Left renal cortex interstitium (tissue), 4 donors: ENCODE data around the gene ARSD. TPM values are rescaled to one million over a fixed set of nuclear protein-coding genes. Genes with fewer than 3 reads are reported as not detected.
"Not testable (repeated sequence)": the region's sequence is repeated elsewhere in the genome, so short reads cannot be mapped to it uniquely, and the experiment has no call there.

ENCODE experiments used
- DNase-seq, 4 donors: peaks; one replicate each; pipeline ENCODE4 v3.0.0-alpha.2; 2013; ENCODE audit warnings: low read depth in 4 of 4, low spot score in 2 of 4, missing footprints in 1 of 4
- polyA plus RNA-seq, 4 donors: library from polyadenylated mRNA; unstranded; fragments of 120-200 nt; gene quantifications; one replicate each; pipeline ENCODE4 v1.2.1, GENCODE V29; 2013; ENCODE audit not compliant: insufficient read length in 4 of 4

ARSD gene
- 10 to 100 TPM; 49.1 to 55.5 (median 52.1) TPM for polyA plus RNA-seq

GRCh38 chrX:2928583-2929434, at the start of gene ARSD:
Gene ARSD (minus strand): TSS chrX:2929339. CDS start chrX:2929275, 64 bp downstream.
- DNase-seq, result peak; percentile 31 to 81 (median 70)

GRCh38 chrX:2978639-2979038, 49.5 kb upstream of the ARSD start:
- not testable (repeated sequence) for DNase-seq

- no peak for DNase-seq
Observed at GRCh38 chrX:2974961-2975360, 45.8 kb upstream of the ARSD start.

- DNase-seq, result no peak
Observed at GRCh38 chrX:2972391-2972790, 43.3 kb upstream of the ARSD start.

GRCh38 chrX:2969021-2969420, 39.9 kb upstream of the ARSD start:
- no peak for DNase-seq

- no peak for DNase-seq
Observed at GRCh38 chrX:2967998-2968909, 39.1 kb upstream of the ARSD start.

GRCh38 chrX:2967584-2967983, 38.4 kb upstream of the ARSD start:
- DNase-seq, result no peak

- no peak for DNase-seq
Observed at GRCh38 chrX:2967012-2967411, 37.9 kb upstream of the ARSD start.

- DNase-seq, result no peak
Observed at GRCh38 chrX:2965965-2966364, 36.8 kb upstream of the ARSD start.

GRCh38 chrX:2963992-2964794, 35.1 kb upstream of the ARSD start:
- DNase-seq, result peak in 1 of 4 donors; percentile 27

GRCh38 chrX:2963449-2963848, 34.3 kb upstream of the ARSD start:
- not testable (repeated sequence) for DNase-seq

GRCh38 chrX:2962381-2962780, 33.2 kb upstream of the ARSD start:
- DNase-seq, result no peak

- no peak for DNase-seq
Observed at GRCh38 chrX:2960861-2961515, 31.8 kb upstream of the ARSD start.

GRCh38 chrX:2958199-2958598, 29.1 kb upstream of the ARSD start:
- no peak for DNase-seq

GRCh38 chrX:2955838-2956237, 26.7 kb upstream of the ARSD start:
- no peak for DNase-seq

GRCh38 chrX:2955281-2955680, 26.1 kb upstream of the ARSD start:
- no peak for DNase-seq

GRCh38 chrX:2954541-2954940, 25.4 kb upstream of the ARSD start:
- no peak for DNase-seq

GRCh38 chrX:2937942-2938341, 8.8 kb upstream of the ARSD start:
- not testable (repeated sequence) for DNase-seq

GRCh38 chrX:2934715-2935710, 5.9 kb upstream of the ARSD start:
- DNase-seq, result no peak
